A549 (cell line): ENCODE results near the gene ZDHHC17. TPM values are rescaled to one million over a fixed set of nuclear protein-coding genes. Genes with fewer than 3 reads are reported as not detected.

Experiments used
- ATAC-seq, 2 experiments: fragments of 200-7000 bp in 1 of 2; fragments of >200 bp in 1 of 2; cut with Nextera tagmentation in 1 of 2; cut with Tn5 transposase in 1 of 2; 3 replicates each; pipeline versions ENCODE4 v1.8.0 to v1.9.1; 2018 to 2020; ENCODE audit warnings: mild to moderate bottlenecking in 1 of 2, moderate library complexity in 1 of 2
- CTCF ChIA-PET: fragments of 300-600 bp; sonication (Branson Sonifier 250); formaldehyde crosslinking; extraction: SDS; loops from one replicate; lab custom pipeline; 2021; ENCODE audit warnings: antibody characterized with exemption, inconsistent platforms; lab: Yijun Ruan, JAX
- POLR2A ChIA-PET: fragments of 350-600 bp; formaldehyde crosslinking; extraction: SDS; loops from one replicate; lab custom pipeline; 2021; ENCODE audit warnings: antibody characterized with exemption, inconsistent platforms; lab: Yijun Ruan, JAX
- DNase-seq, 2 experiments: peaks; one replicate each; pipeline versions ENCODE4 v3.0.0 to v3.0.0-alpha.2; 2011 to 2016; ENCODE audit warnings: low read depth in 1 of 2, low spot score in 1 of 2
- FAIRE-seq: peaks from 2 replicates; lab custom pipeline; 2011; peaks lifted over from hg19 to GRCh38; lab: Jason Lieb, UNC
- H3K27ac ChIP-seq, 2 experiments: fragments of >200 bp; sonication (Bioruptor Twin); formaldehyde crosslinking; 3 replicates each; pipeline ENCODE4 v1.5.1; 2016 to 2017
- H3K4me1 ChIP-seq: fragments of >200 bp; sonication (Bioruptor Twin); formaldehyde crosslinking; 3 replicates; pipeline ENCODE4 v1.6.1; 2016
- H3K4me2 ChIP-seq: fragments of >200 bp; sonication (Bioruptor Twin); formaldehyde crosslinking; 3 replicates; pipeline ENCODE4 v1.6.1; 2016
- H3K4me3 ChIP-seq: fragments of >200 bp; sonication (Bioruptor Twin); formaldehyde crosslinking; 3 replicates; pipeline ENCODE4 v1.5.1; 2016
- H3K9me3 ChIP-seq: fragments of >200 bp; sonication (Bioruptor Twin); formaldehyde crosslinking; 3 replicates; pipeline ENCODE4 v1.6.1; 2016
- CBX8 ChIP-seq: fragments of 200-600 bp; sonication (generic); IDR thresholded peaks from 2 replicates; pipeline ENCODE4 v1.6.1; 2016
- EHMT2 ChIP-seq: fragments of 200-600 bp; sonication (generic); IDR thresholded peaks from 2 replicates; pipeline ENCODE4 v1.6.1; 2016; ENCODE audit warnings: antibody characterized with exemption, low read depth, mild to moderate bottlenecking, moderate library complexity
- HDAC2 ChIP-seq: fragments of 200-600 bp; sonication (generic); IDR thresholded peaks from 2 replicates; pipeline ENCODE4 v1.6.1; 2016
- HOXA7 ChIP-seq: fragments of 250-450 bp; sonication (Bioruptor Pico); IDR thresholded peaks from 2 replicates; pipeline ENCODE4 v1.5.0; 2020; ENCODE audit warnings: mild to moderate bottlenecking, moderate library complexity
- HOXB5 ChIP-seq: fragments of 250-450 bp; sonication (Bioruptor Pico); IDR thresholded peaks from 2 replicates; pipeline ENCODE4 v1.5.0; 2020; ENCODE audit warnings: mild to moderate bottlenecking, moderate library complexity
- JUN ChIP-seq, 2 experiments: fragments of >200 bp; sonication (Bioruptor Twin); formaldehyde crosslinking; IDR thresholded peaks; 2 replicates in 1 of 2; 3 replicates in 1 of 2; pipeline ENCODE4 v1.6.1; 2016 to 2017
- MAFK ChIP-seq: fragments of 450-650 bp; IDR thresholded peaks from 2 replicates; pipeline ENCODE4 v1.6.1; 2014; ENCODE audit not compliant: partially characterized antibody
- MAZ ChIP-seq: fragments of 150-350 bp; IDR thresholded peaks from 2 replicates; pipeline ENCODE4 v1.6.1; 2014; ENCODE audit warnings: antibody characterized with exemption, low read depth, low read length, borderline replicate concordance
- NFE2L2 ChIP-seq: fragments of 150-350 bp; conservative IDR thresholded peaks from 2 replicates; pipeline ENCODE4 v1.6.1; 2014; ENCODE audit warnings: low read length
- NPAS2 ChIP-seq: fragments of 250-450 bp; sonication (Bioruptor Pico); IDR thresholded peaks from 2 replicates; pipeline ENCODE4 v1.8.0; 2022; ENCODE audit warnings: mild to moderate bottlenecking, moderate library complexity, borderline replicate concordance
- NR3C1 ChIP-seq: fragments of >200 bp; sonication (Bioruptor Twin); formaldehyde crosslinking; IDR thresholded peaks from 3 replicates; pipeline ENCODE4 v1.6.1; 2017
- POLR2A ChIP-seq: IDR thresholded peaks from 2 replicates; pipeline ENCODE4 v1.6.1; 2012; ENCODE audit warnings: mild to moderate bottlenecking, low read length
- RARB ChIP-seq: fragments of 250-450 bp; sonication (Bioruptor Pico); IDR thresholded peaks from 2 replicates; pipeline ENCODE4 v1.8.0; 2021; ENCODE audit warnings: mild to moderate bottlenecking, moderate library complexity
- RFX5 ChIP-seq: fragments of 450-650 bp; IDR thresholded peaks from 2 replicates; pipeline ENCODE4 v1.7.1; 2014; ENCODE audit warnings: antibody characterized with exemption, mild to moderate bottlenecking, moderate library complexity
- TFCP2L1 ChIP-seq: fragments of 250-450 bp; sonication (Bioruptor Pico); IDR thresholded peaks from 2 replicates; pipeline ENCODE4 v1.5.0; 2021; ENCODE audit warnings: mild to moderate bottlenecking
- ZFP36 ChIP-seq: fragments of 450-650 bp; IDR thresholded peaks from 2 replicates; pipeline ENCODE4 v1.6.1; 2014; ENCODE audit warnings: borderline replicate concordance; ENCODE audit not compliant: partially characterized antibody
- ZNF302 ChIP-seq: fragments of 250-450 bp; sonication (Bioruptor Pico); IDR thresholded peaks from 2 replicates; pipeline ENCODE4 v1.9.0; 2021; ENCODE audit warnings: inconsistent platforms, mild to moderate bottlenecking, moderate library complexity
- WGBS: methylation state at CpG from one replicate; pipeline ENCODE4 v1.1.6; 2017; ENCODE audit errors: missing lambda C conversion rate; 5-methylcytosine and 5-hydroxymethylcytosine counted together
- polyA plus RNA-seq, 4 experiments: library from polyadenylated mRNA; depleted of rRNA in 3 of 4; stranded (reverse); fragments of >200 nt; fragmentation: RNase III in 1 of 4; extraction: RNeasy Plus Mini Kit Qiagen cat#74134 plus additional on column Dnase treatment in 1 of 4; gene quantifications; 2 replicates in 3 of 4; 3 replicates in 1 of 4; pipeline ENCODE4 v1.2.3, GENCODE V29; 2011 to 2017
- TF ChIP-seq, protein P1 (sequence below): fragments of >200 bp; sonication (Bioruptor Twin); formaldehyde crosslinking; IDR thresholded peaks from 3 replicates; pipeline ENCODE4 v1.6.1; 2016
- TF ChIP-seq, protein P2 (sequence below): IDR thresholded peaks from 2 replicates; pipeline ENCODE4 v1.6.1; 2012
- TF ChIP-seq, protein P3 (sequence below): fragments of 200-600 bp; sonication (generic); IDR thresholded peaks from 2 replicates; pipeline ENCODE4 v1.6.1; 2016; ENCODE audit warnings: antibody characterized with exemption, mild to moderate bottlenecking, moderate library complexity
- TF ChIP-seq, protein P4 (sequence below): fragments of >200 bp; sonication (Bioruptor Twin); formaldehyde crosslinking; IDR thresholded peaks from 2 replicates; pipeline ENCODE4 v1.6.1; 2016
- TF ChIP-seq, protein P5 (sequence below): fragments of >200 bp; sonication (Bioruptor Twin); formaldehyde crosslinking; IDR thresholded peaks from 3 replicates; pipeline ENCODE4 v1.5.1; 2016

The ZDHHC17 gene
- polyA plus RNA-seq, 2 of the 4 experiments (the other 2 are of a cell fraction), result 28.1 to 54.8 TPM

DNA sequence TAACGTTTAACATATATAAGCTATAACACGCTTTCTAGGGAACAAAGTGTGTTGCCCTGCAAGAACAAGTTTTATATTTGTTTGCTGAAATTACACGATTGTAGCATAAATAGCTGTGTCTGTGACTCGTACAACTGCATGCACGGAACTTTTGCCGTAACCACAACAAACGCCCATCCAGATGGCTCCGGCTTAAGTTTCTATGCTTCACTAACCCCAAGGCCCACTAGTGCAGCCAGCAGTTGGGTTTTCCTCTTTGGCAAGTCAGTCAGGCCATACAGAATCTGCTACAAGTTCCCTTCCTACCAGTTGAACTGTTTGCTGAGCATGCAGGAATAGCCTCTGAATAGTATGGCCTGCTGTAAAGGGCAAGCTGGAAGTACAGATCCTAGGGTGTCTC lies 102.8 kb downstream of the ZDHHC17 start:
- DNase-seq (no peak), ATAC-seq (no peak), FAIRE-seq (no peak)
- Histone ChIP-seq H3K27ac (no peak overlapping the region), H3K4me1 (no peaks in the 10 kb centered on the region), H3K4me3 (no peak overlapping the region), H3K4me2 (no peak overlapping the region), H3K9me3 (no peaks in the 10 kb centered on the region)
- WGBS, result 90% methylated on average over 8 of the region's 8 CpGs
- CTCF ChIA-PET, result interaction anchor here (1.5 to 2.7 kb wide), 2 partner anchors 10 to 144 kb away, joined by 5 to 7 read pairs; no protein-coding TSS in a partner anchor
- peak; percentile 9 for TF ChIP-seq MAFK
- no peak for TF ChIP-seq NR3C1
- TF ChIP-seq EHMT2, result no peak
- no peak for TF ChIP-seq RFX5
- no peak for TF ChIP-seq HOXB5
- no peak for TF ChIP-seq JUN (IDR thresholded peaks at IDR 0.05)
- POLR2A ChIA-PET, result no interaction called here

DNA sequence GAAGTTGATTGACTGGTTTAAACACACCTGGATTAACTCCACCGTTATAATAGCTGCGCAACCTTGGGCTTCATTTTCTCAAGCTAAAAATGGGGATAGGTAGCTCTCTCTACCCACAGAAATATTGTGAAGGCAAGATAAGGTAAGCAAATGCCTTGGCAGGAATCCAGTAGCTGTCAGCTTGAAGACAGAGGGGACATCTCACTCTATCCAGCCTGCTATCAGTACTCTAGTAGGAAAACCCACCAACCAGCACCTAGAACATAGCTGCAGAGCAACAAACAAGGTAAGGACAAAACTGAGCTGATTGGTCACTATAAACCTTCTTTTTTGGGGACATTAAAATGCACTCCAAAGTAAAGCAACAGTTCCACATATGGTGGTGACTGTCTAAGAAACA lies 107.2 kb downstream of the ZDHHC17 start:
- H3K4me1 ChIP-seq, result no peaks in the 10 kb centered on the region
- FAIRE-seq, result no peak
- ChIA-PET POLR2A (no interaction called here), CTCF (interaction anchor here (1.5 kb wide), 1 partner anchor 15 kb away, joined by 5 read pairs; no protein-coding TSS in a partner anchor)
- ATAC-seq, result no peak
- no peak overlapping the region for H3K4me2 ChIP-seq
- H3K9me3 ChIP-seq, result no peaks in the 10 kb centered on the region
- DNase-seq, result no peak
- TF ChIP-seq, protein P1, sequence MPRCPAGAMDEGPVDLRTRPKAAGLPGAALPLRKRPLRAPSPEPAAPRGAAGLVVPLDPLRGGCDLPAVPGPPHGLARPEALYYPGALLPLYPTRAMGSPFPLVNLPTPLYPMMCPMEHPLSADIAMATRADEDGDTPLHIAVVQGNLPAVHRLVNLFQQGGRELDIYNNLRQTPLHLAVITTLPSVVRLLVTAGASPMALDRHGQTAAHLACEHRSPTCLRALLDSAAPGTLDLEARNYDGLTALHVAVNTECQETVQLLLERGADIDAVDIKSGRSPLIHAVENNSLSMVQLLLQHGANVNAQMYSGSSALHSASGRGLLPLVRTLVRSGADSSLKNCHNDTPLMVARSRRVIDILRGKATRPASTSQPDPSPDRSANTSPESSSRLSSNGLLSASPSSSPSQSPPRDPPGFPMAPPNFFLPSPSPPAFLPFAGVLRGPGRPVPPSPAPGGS, result no peak
- TF ChIP-seq JUN (IDR thresholded peaks at IDR 0.05), result no peak
- no peak overlapping the region for H3K4me3 ChIP-seq
- WGBS, result 99% methylated on average over 2 of the region's 2 CpGs
- no peak overlapping the region for H3K27ac ChIP-seq

DNA sequence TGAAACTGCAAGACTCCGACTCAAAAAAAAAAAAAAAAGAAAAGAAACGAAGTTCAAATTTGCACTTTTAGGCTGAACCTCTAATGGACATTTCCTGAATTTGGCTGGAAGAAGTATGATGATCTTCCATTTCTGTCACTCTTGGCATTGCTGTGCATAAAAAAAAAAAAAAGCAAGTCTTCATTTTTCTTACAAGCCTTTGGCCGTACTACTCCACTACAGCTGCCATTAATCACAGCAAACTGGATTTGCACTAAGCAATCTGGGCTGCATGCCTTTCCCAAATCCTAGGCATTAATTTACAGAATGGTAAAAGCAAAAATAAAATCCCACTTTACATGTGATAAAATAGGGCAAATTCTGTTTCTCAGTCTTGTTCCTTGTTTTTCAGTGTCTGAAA lies 107.8 kb downstream of the ZDHHC17 start:
- H3K9me3 ChIP-seq, result no peaks in the 10 kb centered on the region
- no peak overlapping the region for H3K4me3 ChIP-seq
- CTCF ChIA-PET, result interaction anchor here (0.6 to 1.5 kb wide), 3 partner anchors 14 to 81 kb away, joined by 3 to 5 read pairs (median 3); no protein-coding TSS in a partner anchor
- FAIRE-seq, result no peak
- no peak for DNase-seq
- 87% methylated on average over 3 of the region's 3 CpGs for WGBS
- no peak overlapping the region for H3K4me2 ChIP-seq
- H3K27ac ChIP-seq, result no peak overlapping the region
- POLR2A ChIA-PET, result no interaction called here
- no peak for TF ChIP-seq RARB (CRISPR knock-in tag)
- TF ChIP-seq NPAS2 (CRISPR knock-in tag), result no peak
- no peak for TF ChIP-seq ZNF302 (CRISPR knock-in tag)
- TF ChIP-seq, protein P2, sequence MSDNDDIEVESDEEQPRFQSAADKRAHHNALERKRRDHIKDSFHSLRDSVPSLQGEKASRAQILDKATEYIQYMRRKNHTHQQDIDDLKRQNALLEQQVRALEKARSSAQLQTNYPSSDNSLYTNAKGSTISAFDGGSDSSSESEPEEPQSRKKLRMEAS, result no peak
- no peak for TF ChIP-seq HDAC2
- no peak for TF ChIP-seq NFE2L2
- no peak for TF ChIP-seq TFCP2L1 (CRISPR knock-in tag)
- TF ChIP-seq HOXA7 (CRISPR knock-in tag), result no peak
- TF ChIP-seq NR3C1, result no peak
- no peak for TF ChIP-seq MAZ
- no peak for TF ChIP-seq POLR2A
- TF ChIP-seq, protein P3, sequence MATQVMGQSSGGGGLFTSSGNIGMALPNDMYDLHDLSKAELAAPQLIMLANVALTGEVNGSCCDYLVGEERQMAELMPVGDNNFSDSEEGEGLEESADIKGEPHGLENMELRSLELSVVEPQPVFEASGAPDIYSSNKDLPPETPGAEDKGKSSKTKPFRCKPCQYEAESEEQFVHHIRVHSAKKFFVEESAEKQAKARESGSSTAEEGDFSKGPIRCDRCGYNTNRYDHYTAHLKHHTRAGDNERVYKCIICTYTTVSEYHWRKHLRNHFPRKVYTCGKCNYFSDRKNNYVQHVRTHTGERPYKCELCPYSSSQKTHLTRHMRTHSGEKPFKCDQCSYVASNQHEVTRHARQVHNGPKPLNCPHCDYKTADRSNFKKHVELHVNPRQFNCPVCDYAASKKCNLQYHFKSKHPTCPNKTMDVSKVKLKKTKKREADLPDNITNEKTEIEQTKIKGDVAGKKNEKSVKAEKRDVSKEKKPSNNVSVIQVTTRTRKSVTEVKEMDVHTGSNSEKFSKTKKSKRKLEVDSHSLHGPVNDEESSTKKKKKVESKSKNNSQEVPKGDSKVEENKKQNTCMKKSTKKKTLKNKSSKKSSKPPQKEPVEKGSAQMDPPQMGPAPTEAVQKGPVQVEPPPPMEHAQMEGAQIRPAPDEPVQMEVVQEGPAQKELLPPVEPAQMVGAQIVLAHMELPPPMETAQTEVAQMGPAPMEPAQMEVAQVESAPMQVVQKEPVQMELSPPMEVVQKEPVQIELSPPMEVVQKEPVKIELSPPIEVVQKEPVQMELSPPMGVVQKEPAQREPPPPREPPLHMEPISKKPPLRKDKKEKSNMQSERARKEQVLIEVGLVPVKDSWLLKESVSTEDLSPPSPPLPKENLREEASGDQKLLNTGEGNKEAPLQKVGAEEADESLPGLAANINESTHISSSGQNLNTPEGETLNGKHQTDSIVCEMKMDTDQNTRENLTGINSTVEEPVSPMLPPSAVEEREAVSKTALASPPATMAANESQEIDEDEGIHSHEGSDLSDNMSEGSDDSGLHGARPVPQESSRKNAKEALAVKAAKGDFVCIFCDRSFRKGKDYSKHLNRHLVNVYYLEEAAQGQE, result no peak
- no peak for TF ChIP-seq CBX8
- TF ChIP-seq ZFP36, result no peak
- TF ChIP-seq, protein P4, sequence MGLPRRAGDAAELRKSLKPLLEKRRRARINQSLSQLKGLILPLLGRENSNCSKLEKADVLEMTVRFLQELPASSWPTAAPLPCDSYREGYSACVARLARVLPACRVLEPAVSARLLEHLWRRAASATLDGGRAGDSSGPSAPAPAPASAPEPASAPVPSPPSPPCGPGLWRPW, result no peak
- TF ChIP-seq, protein P5, sequence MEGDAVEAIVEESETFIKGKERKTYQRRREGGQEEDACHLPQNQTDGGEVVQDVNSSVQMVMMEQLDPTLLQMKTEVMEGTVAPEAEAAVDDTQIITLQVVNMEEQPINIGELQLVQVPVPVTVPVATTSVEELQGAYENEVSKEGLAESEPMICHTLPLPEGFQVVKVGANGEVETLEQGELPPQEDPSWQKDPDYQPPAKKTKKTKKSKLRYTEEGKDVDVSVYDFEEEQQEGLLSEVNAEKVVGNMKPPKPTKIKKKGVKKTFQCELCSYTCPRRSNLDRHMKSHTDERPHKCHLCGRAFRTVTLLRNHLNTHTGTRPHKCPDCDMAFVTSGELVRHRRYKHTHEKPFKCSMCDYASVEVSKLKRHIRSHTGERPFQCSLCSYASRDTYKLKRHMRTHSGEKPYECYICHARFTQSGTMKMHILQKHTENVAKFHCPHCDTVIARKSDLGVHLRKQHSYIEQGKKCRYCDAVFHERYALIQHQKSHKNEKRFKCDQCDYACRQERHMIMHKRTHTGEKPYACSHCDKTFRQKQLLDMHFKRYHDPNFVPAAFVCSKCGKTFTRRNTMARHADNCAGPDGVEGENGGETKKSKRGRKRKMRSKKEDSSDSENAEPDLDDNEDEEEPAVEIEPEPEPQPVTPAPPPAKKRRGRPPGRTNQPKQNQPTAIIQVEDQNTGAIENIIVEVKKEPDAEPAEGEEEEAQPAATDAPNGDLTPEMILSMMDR, result no peak
- TF ChIP-seq, all 56 proteins: peak for 0
- no peaks in the 10 kb centered on the region for H3K4me1 ChIP-seq
- ATAC-seq, result no peak
